IMR-90 (cell line): ENCODE data around the gene FLVCR2.

Source experiments
- BHLHE40 ChIP-seq: fragments of 150-350 bp; IDR thresholded peaks from 2 replicates; pipeline ENCODE4 v1.6.1; 2016; ENCODE audit warnings: mild to moderate bottlenecking, low read depth, low read length
- CEBPB ChIP-seq: IDR thresholded peaks from 2 replicates; pipeline ENCODE4 v1.6.1; 2012; ENCODE audit warnings: low read depth, low read length, improper control_type of control experiment
- CTCF ChIP-seq: conservative IDR thresholded peaks from 2 replicates; pipeline ENCODE4 v1.5.1; 2012; ENCODE audit warnings: mild to moderate bottlenecking, low read depth, low read length, improper control_type of control experiment
- ELK1 ChIP-seq: fragments of 150-350 bp; IDR thresholded peaks from 2 replicates; pipeline ENCODE4 v1.6.1; 2016; ENCODE audit warnings: low read depth, mild to moderate bottlenecking, low read length, moderate library complexity, borderline replicate concordance
- MXI1 ChIP-seq: IDR thresholded peaks from 2 replicates; pipeline ENCODE4 v1.6.1; 2012; ENCODE audit warnings: low read depth, mild to moderate bottlenecking, low read length, moderate library complexity, borderline replicate concordance
- NFE2L2 ChIP-seq: fragments of 150-350 bp; IDR thresholded peaks from 2 replicates; pipeline ENCODE4 v1.6.1; 2016; ENCODE audit warnings: low read depth, mild to moderate bottlenecking, low read length
- POLR2A ChIP-seq: IDR thresholded peaks from 2 replicates; pipeline ENCODE4 v1.6.1; 2012; ENCODE audit warnings: mild to moderate bottlenecking, low read depth, low read length
- RAD21 ChIP-seq: IDR thresholded peaks from 2 replicates; pipeline ENCODE4 v1.6.1; 2012; ENCODE audit warnings: low read length, improper control_type of control experiment
- SMC3 ChIP-seq: fragments of 150-350 bp; IDR thresholded peaks from 2 replicates; pipeline ENCODE4 v1.6.1; 2016; ENCODE audit warnings: low read depth, mild to moderate bottlenecking, antibody characterized with exemption, low read length, moderate library complexity
- USF2 ChIP-seq: fragments of 150-350 bp; IDR thresholded peaks from 2 replicates; pipeline ENCODE4 v1.6.1; 2017; ENCODE audit warnings: mild to moderate bottlenecking, antibody characterized with exemption, low read length, low read depth

GRCh38 chr14:75660630-75661498 is 82.4 kb downstream of the FLVCR2 start, which contains the start of the genes ERG28 and TTLL5:
- TF ChIP-seq CTCF: no peak
- no peak for TF ChIP-seq NFE2L2
- peak; percentile 65; the same call in 1 of the 2 replicates for TF ChIP-seq MXI1
- peak; percentile 39; the same call in 1 of the 2 replicates for TF ChIP-seq CEBPB
- TF ChIP-seq RAD21: no peak
- no peak for TF ChIP-seq BHLHE40
- TF ChIP-seq SMC3: no peak
- peak; percentile 51 for TF ChIP-seq POLR2A
- no peak for TF ChIP-seq ELK1
- no peak for TF ChIP-seq USF2
